ENCODE results near the gene EHMT1. TPM values are rescaled to one million over a fixed set of nuclear protein-coding genes. Genes with fewer than 3 reads are reported as not detected.

The EHMT1 gene
- polyA plus RNA-seq, 2 donors = 26.6 to 42.3 TPM

- 94 to 96% methylated on average over 30 of the region's 30 CpGs for WGBS, 2 donors
- no peak overlapping the region for H3K4me3 ChIP-seq (ENCODE audit: low read depth in 1 of 2, low read length in 2 of 2)
- H3K36me3 ChIP-seq (ENCODE audit: control insufficient read depth in 2 of 2, insufficient read depth in 2 of 2, low read length in 1 of 2) = peaks cover 31 to 68% of the 10 kb centered on the region in 2 donors
- H3K27ac ChIP-seq (ENCODE audit: low read depth in 2 of 2, low read length in 1 of 2) = no peak overlapping the region
- peaks cover 0 to 8% of the 10 kb centered on the region in 2 donors for H3K9me3 ChIP-seq (ENCODE audit: control insufficient read depth in 2 of 2, insufficient read depth in 1 of 2, low read depth in 1 of 2, low read length in 1 of 2)
- H3K27me3 ChIP-seq (ENCODE audit: control insufficient read depth in 1 of 2, insufficient read depth in 2 of 2, low read length in 2 of 2) = no peaks in the 10 kb centered on the region
- peaks cover 0 to 5% of the 10 kb centered on the region in 2 donors for H3K4me1 ChIP-seq (ENCODE audit: control insufficient read depth in 2 of 2, insufficient read depth in 2 of 2, low read length in 1 of 2)
Observed at GRCh38 chr9:137815256-137816255, 196.8 kb downstream of the EHMT1 start.

DNA sequence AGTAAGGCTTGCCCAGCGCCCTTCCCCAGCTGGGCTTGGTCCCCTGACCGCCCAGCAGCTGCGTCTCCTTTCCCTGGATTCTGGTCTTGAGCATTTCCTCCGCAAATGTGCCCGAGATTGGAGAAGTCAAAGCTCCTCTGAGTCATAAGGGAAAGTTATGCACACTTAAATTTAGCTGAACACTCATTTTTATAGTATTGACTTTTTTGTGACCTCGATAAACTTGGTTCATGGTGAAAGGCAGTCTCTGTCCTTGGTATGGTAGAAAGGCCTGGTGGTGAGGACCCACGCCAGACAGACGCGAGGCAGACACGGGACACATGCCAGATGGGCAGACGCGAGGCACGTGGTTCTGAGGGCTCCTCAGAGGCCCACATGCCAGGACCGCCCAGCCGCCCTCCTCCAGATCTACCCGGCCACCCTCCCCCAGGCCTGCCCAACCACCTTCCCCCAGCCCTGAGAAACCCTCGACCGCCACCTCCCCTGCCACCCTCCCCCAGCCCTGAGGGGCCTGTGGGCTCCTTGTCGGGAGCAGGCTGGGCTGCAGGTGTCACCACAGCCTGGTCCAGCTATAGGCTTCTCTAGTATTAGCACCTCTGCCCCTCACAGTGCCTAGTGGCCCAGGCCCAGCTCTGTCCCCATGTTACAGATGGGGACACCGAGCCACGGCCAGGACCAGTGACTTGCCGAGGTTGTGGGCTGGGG is 197.9 kb downstream of the EHMT1 start:
- Histone ChIP-seq H3K27me3 (ENCODE audit: control insufficient read depth in 1 of 2, insufficient read depth in 2 of 2, low read length in 2 of 2) (no peaks in the 10 kb centered on the region), H3K4me1 (ENCODE audit: control insufficient read depth in 2 of 2, insufficient read depth in 2 of 2, low read length in 1 of 2) (peaks cover 0 to 5% of the 10 kb centered on the region in 2 donors), H3K27ac (ENCODE audit: low read depth in 2 of 2, low read length in 1 of 2) (no peak overlapping the region), H3K4me3 (ENCODE audit: low read depth in 1 of 2, low read length in 2 of 2) (no peak overlapping the region), H3K36me3 (ENCODE audit: control insufficient read depth in 2 of 2, insufficient read depth in 2 of 2, low read length in 1 of 2) (peaks cover 31 to 61% of the 10 kb centered on the region in 2 donors), H3K9me3 (ENCODE audit: control insufficient read depth in 2 of 2, insufficient read depth in 1 of 2, low read depth in 1 of 2, low read length in 1 of 2) (peaks cover 0 to 10% of the 10 kb centered on the region in 2 donors)
- WGBS, 2 donors = 92 to 94% methylated on average over 22 of the region's 22 CpGs

DNA sequence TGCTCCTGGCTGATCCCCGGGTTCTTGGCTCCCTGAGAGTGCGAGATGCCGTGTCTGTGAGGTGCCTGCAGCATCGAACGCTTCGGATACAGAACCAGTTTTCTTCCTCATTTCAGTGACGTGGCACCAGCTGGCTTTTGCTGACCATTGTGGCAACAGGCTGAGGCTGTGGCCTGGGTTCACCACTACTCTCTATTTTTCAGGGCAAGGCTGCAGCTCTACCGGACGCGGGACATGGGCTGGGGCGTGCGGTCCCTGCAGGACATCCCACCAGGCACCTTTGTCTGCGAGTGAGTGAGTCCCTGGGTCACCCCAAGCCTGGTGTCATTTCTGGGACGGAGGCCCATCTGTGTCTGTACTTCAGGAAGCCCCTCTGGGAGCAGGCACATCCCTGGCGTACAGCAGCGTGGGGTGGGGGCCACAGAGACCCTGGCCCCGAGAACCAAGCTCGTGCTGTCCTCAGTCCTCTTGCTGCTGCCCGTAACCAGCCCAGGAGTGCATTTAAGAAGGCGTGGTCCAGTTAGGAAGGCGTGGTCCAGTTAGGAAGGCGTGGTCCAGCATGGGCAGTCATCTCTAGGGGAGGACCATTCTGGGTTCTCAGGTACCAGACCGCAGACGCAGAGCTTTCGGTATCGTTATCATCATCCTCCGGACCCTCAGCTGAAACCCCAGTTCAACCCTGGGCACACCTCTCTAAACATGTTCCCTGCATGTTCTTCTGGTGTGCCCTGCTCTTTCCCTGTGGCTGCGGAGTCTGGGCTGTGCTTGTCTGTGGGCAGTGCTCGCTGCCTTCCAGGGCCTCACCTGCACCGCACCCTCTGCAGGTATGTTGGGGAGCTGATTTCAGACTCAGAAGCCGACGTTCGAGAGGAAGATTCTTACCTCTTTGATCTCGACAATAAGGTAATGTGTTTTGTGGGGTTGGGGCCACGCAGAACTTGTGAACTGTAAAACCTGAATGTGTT is 198.7 kb downstream of the EHMT1 start:
- Histone ChIP-seq H3K27ac (ENCODE audit: low read depth in 2 of 2, low read length in 1 of 2) (no peak overlapping the region), H3K36me3 (ENCODE audit: control insufficient read depth in 2 of 2, insufficient read depth in 2 of 2, low read length in 1 of 2) (peaks cover 31 to 62% of the 10 kb centered on the region in 2 donors), H3K4me1 (ENCODE audit: control insufficient read depth in 2 of 2, insufficient read depth in 2 of 2, low read length in 1 of 2) (peaks cover 0 to 5% of the 10 kb centered on the region in 2 donors), H3K4me3 (ENCODE audit: low read depth in 1 of 2, low read length in 2 of 2) (no peak overlapping the region), H3K27me3 (ENCODE audit: control insufficient read depth in 1 of 2, insufficient read depth in 2 of 2, low read length in 2 of 2) (no peaks in the 10 kb centered on the region), H3K9me3 (ENCODE audit: control insufficient read depth in 2 of 2, insufficient read depth in 1 of 2, low read depth in 1 of 2, low read length in 1 of 2) (peaks cover 0 to 10% of the 10 kb centered on the region in 2 donors)
- 97 to 98% methylated on average over 35 of the region's 35 CpGs for WGBS, 2 donors

DNA sequence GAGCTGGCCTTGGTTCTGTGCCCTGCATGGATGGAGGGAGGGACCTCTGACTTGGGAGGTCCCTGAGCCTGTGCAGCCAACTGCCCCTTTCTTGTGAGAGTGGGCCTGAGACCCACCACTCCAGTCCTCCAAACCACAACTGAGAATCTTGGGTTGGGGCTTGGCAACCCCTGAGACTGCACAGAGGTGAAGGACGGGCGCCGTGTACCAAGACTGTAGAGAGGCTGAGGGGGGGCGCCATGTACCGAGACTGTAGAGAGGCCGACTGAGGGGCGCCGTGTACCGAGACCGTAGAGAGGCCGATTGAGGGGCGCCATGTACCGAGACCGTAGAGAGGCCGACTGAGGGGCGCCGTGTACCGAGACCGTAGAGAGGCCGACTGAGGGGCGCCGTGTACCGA is 199.5 kb downstream of the EHMT1 start:
- H3K36me3 ChIP-seq (ENCODE audit: control insufficient read depth in 2 of 2, insufficient read depth in 2 of 2, low read length in 1 of 2) = peaks cover 29 to 57% of the 10 kb centered on the region in 2 donors

DNA sequence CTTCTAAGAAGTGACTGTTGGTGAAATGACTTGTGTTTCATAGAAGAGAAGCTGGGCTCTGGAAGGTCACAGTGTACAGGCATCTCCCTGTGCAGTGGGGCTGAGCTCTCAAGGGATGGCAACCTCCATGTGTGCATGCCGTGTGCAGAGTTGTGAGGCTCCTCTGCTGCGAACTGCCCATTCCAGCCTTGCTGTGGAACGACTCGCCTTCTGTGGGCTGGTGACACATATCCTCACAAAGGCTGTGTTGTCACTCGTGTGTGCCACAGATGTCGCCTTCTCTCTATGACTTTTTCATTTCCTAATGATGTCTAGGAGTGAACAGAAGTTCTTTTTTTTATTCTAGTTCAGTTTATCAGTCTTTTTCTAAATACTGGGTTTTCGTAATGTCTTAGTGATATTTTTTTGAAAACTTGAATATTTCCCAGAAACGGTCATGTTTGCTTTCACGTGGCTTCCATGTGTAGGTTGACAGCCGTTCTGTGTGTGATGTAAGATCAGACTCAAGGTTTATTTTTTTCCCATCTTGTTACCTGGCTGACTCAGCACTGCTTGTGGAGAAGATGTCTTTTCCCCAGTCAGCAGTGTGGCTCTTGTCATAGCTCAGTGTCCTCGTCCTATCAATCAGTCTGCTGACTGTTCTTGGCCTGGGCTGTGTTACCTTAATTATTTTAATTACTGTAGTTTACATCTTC is 201.5 kb downstream of the EHMT1 start:
- WGBS, 2 donors = 94 to 95% methylated on average over 11 of the region's 11 CpGs
- Histone ChIP-seq H3K4me1 (ENCODE audit: control insufficient read depth in 2 of 2, insufficient read depth in 2 of 2, low read length in 1 of 2) (no peaks in the 10 kb centered on the region), H3K9me3 (ENCODE audit: control insufficient read depth in 2 of 2, insufficient read depth in 1 of 2, low read depth in 1 of 2, low read length in 1 of 2) (peaks cover 0 to 10% of the 10 kb centered on the region in 2 donors), H3K4me3 (ENCODE audit: low read depth in 1 of 2, low read length in 2 of 2) (no peak overlapping the region), H3K27ac (ENCODE audit: low read depth in 2 of 2, low read length in 1 of 2) (no peak overlapping the region), H3K27me3 (ENCODE audit: control insufficient read depth in 1 of 2, insufficient read depth in 2 of 2, low read length in 2 of 2) (no peaks in the 10 kb centered on the region), H3K36me3 (ENCODE audit: control insufficient read depth in 2 of 2, insufficient read depth in 2 of 2, low read length in 1 of 2) (peaks cover 21 to 41% of the 10 kb centered on the region in 2 donors)

More for the DNA sequence above, 199.5 kb downstream of the EHMT1 start:
- Histone ChIP-seq H3K27me3 (ENCODE audit: control insufficient read depth in 1 of 2, insufficient read depth in 2 of 2, low read length in 2 of 2) (no peaks in the 10 kb centered on the region), H3K4me3 (ENCODE audit: low read depth in 1 of 2, low read length in 2 of 2) (no peak overlapping the region), H3K9me3 (ENCODE audit: control insufficient read depth in 2 of 2, insufficient read depth in 1 of 2, low read depth in 1 of 2, low read length in 1 of 2) (peaks cover 0 to 10% of the 10 kb centered on the region in 2 donors), H3K4me1 (ENCODE audit: control insufficient read depth in 2 of 2, insufficient read depth in 2 of 2, low read length in 1 of 2) (peaks cover 0 to 5% of the 10 kb centered on the region in 2 donors), H3K27ac (ENCODE audit: low read depth in 2 of 2, low read length in 1 of 2) (no peak overlapping the region)
- 94 to 95% methylated on average over 13 to 15 of the region's 23 CpGs for WGBS, 2 donors

DNA sequence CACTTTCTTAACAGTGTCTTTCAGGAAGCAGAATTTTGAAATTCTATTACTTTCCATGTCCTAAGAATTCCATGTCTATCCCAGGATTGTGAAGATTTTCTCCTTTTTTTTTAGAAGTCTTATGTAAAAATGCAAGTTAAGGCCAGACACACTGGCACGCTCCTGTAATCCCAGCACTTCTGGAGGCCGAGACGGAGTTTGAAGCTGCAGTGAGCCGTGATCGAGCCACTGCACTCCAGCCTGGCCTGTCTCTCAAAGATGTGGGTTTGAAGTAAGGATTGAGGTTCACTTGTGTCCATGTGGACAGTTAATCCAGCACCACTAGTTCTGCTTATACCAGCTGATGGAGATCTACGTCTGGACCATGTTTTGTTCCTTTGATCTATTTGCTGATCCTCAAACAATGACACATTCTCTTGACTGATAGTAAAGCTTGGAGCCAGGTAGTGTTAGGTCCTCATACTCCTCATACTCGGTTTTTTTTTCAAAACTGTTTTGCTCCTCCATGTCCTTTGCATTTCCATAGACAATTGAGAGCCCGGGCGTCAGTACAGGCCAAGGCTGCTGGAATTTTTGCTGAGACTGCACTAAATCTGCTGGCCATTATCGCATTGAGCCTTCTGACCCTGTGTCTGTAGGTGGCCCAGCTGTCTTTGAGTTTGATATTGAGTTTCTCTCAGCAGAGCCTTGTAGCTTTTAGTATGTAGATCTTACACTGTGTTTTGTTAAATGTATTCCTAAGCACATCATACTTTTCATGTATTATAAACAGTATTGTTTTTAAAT is 205.4 kb downstream of the EHMT1 start:
- 94 to 96% methylated on average over 10 of the region's 10 CpGs for WGBS, 2 donors
- H3K36me3 ChIP-seq (ENCODE audit: control insufficient read depth in 2 of 2, insufficient read depth in 2 of 2, low read length in 1 of 2) = peaks cover 5 to 28% of the 10 kb centered on the region in 2 donors

GRCh38 chr9:137825324-137825989 is 206.7 kb downstream of the EHMT1 start:
- no peak overlapping the region for H3K4me3 ChIP-seq (ENCODE audit: low read depth in 1 of 2, low read length in 2 of 2)
- WGBS, 2 donors = 91 to 95% methylated on average over 13 of the region's 13 CpGs
- H3K27ac ChIP-seq (ENCODE audit: low read depth in 2 of 2, low read length in 1 of 2) = no peak overlapping the region
- no peaks in the 10 kb centered on the region for H3K4me1 ChIP-seq (ENCODE audit: control insufficient read depth in 2 of 2, insufficient read depth in 2 of 2, low read length in 1 of 2)
- peaks cover 0 to 2% of the 10 kb centered on the region in 2 donors for H3K9me3 ChIP-seq (ENCODE audit: control insufficient read depth in 2 of 2, insufficient read depth in 1 of 2, low read depth in 1 of 2, low read length in 1 of 2)
- H3K36me3 ChIP-seq (ENCODE audit: control insufficient read depth in 2 of 2, insufficient read depth in 2 of 2, low read length in 1 of 2) = peaks cover 0 to 26% of the 10 kb centered on the region in 2 donors
- H3K27me3 ChIP-seq (ENCODE audit: control insufficient read depth in 1 of 2, insufficient read depth in 2 of 2, low read length in 2 of 2) = no peaks in the 10 kb centered on the region

More for the DNA sequence above, 205.4 kb downstream of the EHMT1 start:
- Histone ChIP-seq H3K9me3 (ENCODE audit: control insufficient read depth in 2 of 2, insufficient read depth in 1 of 2, low read depth in 1 of 2, low read length in 1 of 2) (peaks cover 0 to 2% of the 10 kb centered on the region in 2 donors), H3K4me1 (ENCODE audit: control insufficient read depth in 2 of 2, insufficient read depth in 2 of 2, low read length in 1 of 2) (no peaks in the 10 kb centered on the region), H3K27ac (ENCODE audit: low read depth in 2 of 2, low read length in 1 of 2) (no peak overlapping the region), H3K4me3 (ENCODE audit: low read depth in 1 of 2, low read length in 2 of 2) (no peak overlapping the region), H3K27me3 (ENCODE audit: control insufficient read depth in 1 of 2, insufficient read depth in 2 of 2, low read length in 2 of 2) (no peaks in the 10 kb centered on the region)

All from esophagus (tissue), 2 donors.